Breast epithelium (tissue), 4 donors: Measurements from ENCODE around the gene SEPTIN5. TPM values are rescaled to one million over a fixed set of nuclear protein-coding genes. Genes with fewer than 3 reads are reported as not detected.

Source experiments
- DNase-seq, 2 donors: peaks; one replicate each; pipeline ENCODE4 v3.0.0-alpha.2; 2019; ENCODE audit warnings: low spot score in 2 of 2
- H3K27ac ChIP-seq, 2 donors: fragments of 200-600 bp; sonication (generic) in 1 of 2; one replicate each; pipeline ENCODE4 v1.5.1; 2016 to 2019; ENCODE audit warnings: mild to moderate bottlenecking in 1 of 2
- H3K27me3 ChIP-seq, 2 donors: fragments of 200-600 bp; sonication (generic) in 1 of 2; one replicate each; pipeline versions ENCODE4 v1.5.1 to v1.6.0; 2017 to 2019; ENCODE audit warnings: control low read depth in 1 of 2, mild to moderate bottlenecking in 1 of 2
- H3K36me3 ChIP-seq: fragments of 200-600 bp; one replicate; pipeline ENCODE4 v1.5.1; 2019
- H3K4me1 ChIP-seq, 2 donors: fragments of 200-600 bp; sonication (generic); one replicate each; pipeline ENCODE4 v1.5.1; 2016 to 2019; ENCODE audit warnings: control low read depth in 1 of 2
- H3K4me3 ChIP-seq, 3 donors: fragments of 200-600 bp; sonication (generic); 1 replicate in 2 of 3; 2 replicates in 1 of 3; pipeline ENCODE4 v1.5.1; 2016 to 2019; ENCODE audit warnings: mild to moderate bottlenecking in 3 of 3, moderate library complexity in 2 of 3
- H3K9me3 ChIP-seq, 2 donors: fragments of 200-600 bp; sonication (generic) in 1 of 2; one replicate each; pipeline ENCODE4 v1.5.1; 2016 to 2019; ENCODE audit warnings: control low read depth in 1 of 2
- CTCF ChIP-seq, 3 donors: fragments of 450-650 bp; IDR thresholded peaks; one replicate each; pipeline ENCODE4 v1.5.1; 2016 to 2017; ENCODE audit warnings: antibody characterized with exemption in 3 of 3, mild to moderate bottlenecking in 3 of 3, moderate library complexity in 3 of 3
- POLR2A ChIP-seq: fragments of 450-650 bp; IDR thresholded peaks from one replicate; pipeline ENCODE4 v1.6.1; 2016; ENCODE audit warnings: antibody characterized with exemption, mild to moderate bottlenecking, moderate library complexity
- POLR2AphosphoS5 ChIP-seq, 3 donors: sonication (generic); formaldehyde crosslinking; IDR thresholded peaks; one replicate each; pipeline ENCODE4 v1.6.1; 2017; ENCODE audit warnings: antibody characterized with exemption in 3 of 3
- intact Hi-C: fragments of 100-400 bp; cut with DNase I; formaldehyde crosslinking; loops from one replicate; pipeline ENCODE4 v1.15.1; 2023; ENCODE audit warnings: low total_unique reads
- total RNA-seq, 3 donors: library from RNA; depleted of rRNA; stranded (reverse); fragments of >200 nt; gene quantifications; one replicate each; pipeline ENCODE4 v1.1.0, GENCODE V29; 2016

The SEPTIN5 gene
- total RNA-seq, 3 donors from 2014 or later: 5.4 to 33.8 (median 18.4) TPM

- intact Hi-C loops: no loop called here
- no peak for DNase-seq
Observed at GRCh38 chr22:19708321-19709011, 5.8 kb upstream of the SEPTIN5 start.

GRCh38 chr22:19709063-19709769, 5.1 kb upstream of the SEPTIN5 start:
- intact Hi-C loops: no loop called here
- Histone ChIP-seq H3K4me3 (no peak overlapping the region), H3K36me3 (no peaks in the 10 kb centered on the region), H3K9me3 (no peaks in the 10 kb centered on the region), H3K27ac (no peak overlapping the region), H3K27me3 (no peaks in the 10 kb centered on the region), H3K4me1 (no peaks in the 10 kb centered on the region)
- DNase-seq: no peak
- TF ChIP-seq CTCF (IDR thresholded peaks at IDR 0.05) (no peak), POLR2A (no peak), POLR2AphosphoS5 (IDR thresholded peaks at IDR 0.05) (no peak)

More at GRCh38 chr22:19708321-19709011, 5.8 kb upstream of the SEPTIN5 start:
- Histone ChIP-seq H3K4me3 (no peak overlapping the region), H3K27me3 (no peaks in the 10 kb centered on the region), H3K9me3 (no peaks in the 10 kb centered on the region), H3K27ac (no peak overlapping the region), H3K4me1 (no peaks in the 10 kb centered on the region), H3K36me3 (no peaks in the 10 kb centered on the region)
- TF ChIP-seq POLR2A: no peak
- TF ChIP-seq POLR2AphosphoS5 (IDR thresholded peaks at IDR 0.05): no peak
- TF ChIP-seq CTCF (IDR thresholded peaks at IDR 0.05): no peak

- no peak overlapping the region for H3K4me3 ChIP-seq
- H3K36me3 ChIP-seq: no peaks in the 10 kb centered on the region
- H3K4me1 ChIP-seq: peaks cover 4% of the 10 kb centered on the region in 2 donors
- no peak for DNase-seq
- TF ChIP-seq POLR2A: no peak
- no peak for TF ChIP-seq POLR2AphosphoS5 (IDR thresholded peaks at IDR 0.05)
- TF ChIP-seq CTCF (IDR thresholded peaks at IDR 0.05): no peak
- intact Hi-C loops: no loop called here
- no peak overlapping the region for H3K27ac ChIP-seq
- no peaks in the 10 kb centered on the region for H3K9me3 ChIP-seq
- no peaks in the 10 kb centered on the region for H3K27me3 ChIP-seq
Observed at GRCh38 chr22:19710020-19710768, 4.1 kb upstream of the SEPTIN5 start.

- Histone ChIP-seq H3K4me3 (no peak overlapping the region), H3K27me3 (no peaks in the 10 kb centered on the region), H3K27ac (no peak overlapping the region), H3K36me3 (no peaks in the 10 kb centered on the region), H3K9me3 (no peaks in the 10 kb centered on the region), H3K4me1 (peaks cover 4% of the 10 kb centered on the region in 2 donors)
- DNase-seq: no peak
- no peak for TF ChIP-seq POLR2A
- TF ChIP-seq CTCF (IDR thresholded peaks at IDR 0.05): no peak
- no peak for TF ChIP-seq POLR2AphosphoS5 (IDR thresholded peaks at IDR 0.05)
- intact Hi-C loops: no loop called here
Observed at GRCh38 chr22:19710769-19711106, 3.6 kb upstream of the SEPTIN5 start.

GRCh38 chr22:19713245-19713644, 1.1 kb upstream of the SEPTIN5 start:
- no peak for DNase-seq
- intact Hi-C loops: no loop called here
- no peak overlapping the region for H3K27ac ChIP-seq

More at GRCh38 chr22:19713245-19713644, 1.1 kb upstream of the SEPTIN5 start:
- Histone ChIP-seq H3K4me1 (peaks cover 7 to 9% of the 10 kb centered on the region in 2 donors), H3K4me3 (no peak overlapping the region), H3K27me3 (no peaks in the 10 kb centered on the region), H3K9me3 (no peaks in the 10 kb centered on the region), H3K36me3 (no peaks in the 10 kb centered on the region)
- TF ChIP-seq CTCF (IDR thresholded peaks at IDR 0.05) (no peak), POLR2A (no peak), POLR2AphosphoS5 (IDR thresholded peaks at IDR 0.05) (no peak)
